ENCODE measurements around the gene CDY1B.
"Not testable (repeated sequence)": the region's sequence is repeated elsewhere in the genome, so short reads cannot be mapped to it uniquely, and the experiment has no call there.

Gene CDY1B, protein sequence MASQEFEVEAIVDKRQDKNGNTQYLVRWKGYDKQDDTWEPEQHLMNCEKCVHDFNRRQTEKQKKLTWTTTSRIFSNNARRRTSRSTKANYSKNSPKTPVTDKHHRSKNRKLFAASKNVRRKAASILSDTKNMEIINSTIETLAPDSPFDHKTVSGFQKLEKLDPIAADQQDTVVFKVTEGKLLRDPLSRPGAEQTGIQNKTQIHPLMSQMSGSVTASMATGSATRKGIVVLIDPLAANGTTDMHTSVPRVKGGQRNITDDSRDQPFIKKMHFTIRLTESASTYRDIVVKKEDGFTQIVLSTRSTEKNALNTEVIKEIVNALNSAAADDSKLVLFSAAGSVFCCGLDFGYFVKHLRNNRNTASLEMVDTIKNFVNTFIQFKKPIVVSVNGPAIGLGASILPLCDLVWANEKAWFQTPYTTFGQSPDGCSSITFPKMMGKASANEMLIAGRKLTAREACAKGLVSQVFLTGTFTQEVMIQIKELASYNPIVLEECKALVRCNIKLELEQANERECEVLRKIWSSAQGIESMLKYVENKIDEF

DNA sequence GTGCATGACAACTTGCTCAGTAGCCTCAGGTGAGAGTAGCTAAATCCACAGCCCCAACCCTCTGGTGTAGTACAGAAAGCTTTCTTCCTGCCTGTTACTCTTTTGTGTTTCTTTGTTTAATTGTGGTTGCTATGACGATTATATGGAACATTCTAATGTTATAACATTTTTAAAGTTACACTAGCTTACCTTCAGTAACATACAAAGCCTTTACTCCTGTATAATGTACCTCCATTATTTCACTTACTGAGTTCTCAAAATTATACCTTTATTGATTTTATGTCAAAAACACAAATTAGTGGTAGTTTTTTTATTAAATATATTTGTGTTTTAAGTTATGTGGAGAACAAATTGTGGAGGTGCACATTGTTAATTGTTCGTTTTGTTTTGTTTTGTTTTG, at the start of gene CDY1B:
Gene CDY1B, minus strand, starts transcription at position 101 of the 400 bp plus-strand sequence. CDS start 331 bp downstream, outside the sequence.
- DNase-seq, result not testable (repeated sequence)

DNA sequence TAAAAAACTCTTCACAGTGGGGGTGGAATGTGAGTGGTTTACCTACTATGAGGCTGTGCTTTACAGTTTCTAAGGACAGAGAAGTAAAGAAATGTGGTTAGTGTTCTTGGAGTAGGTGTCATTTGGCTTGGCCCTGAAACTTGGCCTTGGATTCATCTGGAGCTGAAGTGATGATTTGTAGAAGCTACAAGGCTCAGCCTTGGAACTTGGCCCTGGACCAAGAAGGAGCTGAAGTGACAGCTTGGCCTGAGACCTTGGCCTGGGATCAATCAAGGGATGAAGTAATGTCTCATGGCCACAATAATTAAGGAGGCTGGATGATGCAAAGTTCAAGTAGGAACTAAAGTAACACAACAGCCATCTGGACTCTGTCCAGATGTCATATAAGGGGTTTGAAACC, 1.7 kb upstream of the CDY1B start:
- not testable (repeated sequence) for DNase-seq

GRCh38 chrY:24043209-24043608, 4.6 kb downstream of the CDY1B start:
- not testable (repeated sequence) for DNase-seq

DNA sequence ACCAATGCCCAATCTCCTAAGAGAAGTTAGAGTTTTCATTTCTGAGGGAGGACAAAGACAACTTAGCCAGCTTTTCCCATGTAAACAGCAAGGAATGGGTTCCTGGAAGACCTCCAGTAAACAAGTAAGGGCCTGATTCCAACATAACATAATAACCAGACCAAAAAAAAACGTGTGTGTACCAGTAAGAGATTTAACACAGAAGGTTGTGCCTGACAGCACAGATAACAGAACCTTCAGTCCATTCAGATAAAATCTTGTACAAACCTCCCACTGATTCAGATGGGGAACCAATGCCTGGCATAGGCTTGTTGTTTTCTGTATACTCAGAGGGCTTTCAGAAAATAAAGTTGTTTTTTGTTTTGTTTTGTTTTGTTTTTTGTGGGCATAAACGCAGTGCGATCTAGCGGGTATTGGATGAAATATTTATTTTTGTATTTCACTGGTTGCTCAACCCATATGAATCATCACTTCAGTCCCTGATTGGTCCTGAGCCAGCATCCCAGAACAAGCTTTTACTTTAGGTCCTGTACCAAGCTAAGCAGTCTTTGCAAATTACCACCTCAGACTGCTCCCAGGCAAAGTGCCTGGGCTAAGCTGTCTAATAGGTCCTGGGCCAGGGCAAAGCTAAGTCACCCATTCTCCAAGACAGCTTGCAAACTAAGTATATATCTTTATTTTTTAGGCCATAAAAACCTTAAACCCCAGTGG, 8.7 kb downstream of the CDY1B start:
- not testable (repeated sequence) for DNase-seq

DNA sequence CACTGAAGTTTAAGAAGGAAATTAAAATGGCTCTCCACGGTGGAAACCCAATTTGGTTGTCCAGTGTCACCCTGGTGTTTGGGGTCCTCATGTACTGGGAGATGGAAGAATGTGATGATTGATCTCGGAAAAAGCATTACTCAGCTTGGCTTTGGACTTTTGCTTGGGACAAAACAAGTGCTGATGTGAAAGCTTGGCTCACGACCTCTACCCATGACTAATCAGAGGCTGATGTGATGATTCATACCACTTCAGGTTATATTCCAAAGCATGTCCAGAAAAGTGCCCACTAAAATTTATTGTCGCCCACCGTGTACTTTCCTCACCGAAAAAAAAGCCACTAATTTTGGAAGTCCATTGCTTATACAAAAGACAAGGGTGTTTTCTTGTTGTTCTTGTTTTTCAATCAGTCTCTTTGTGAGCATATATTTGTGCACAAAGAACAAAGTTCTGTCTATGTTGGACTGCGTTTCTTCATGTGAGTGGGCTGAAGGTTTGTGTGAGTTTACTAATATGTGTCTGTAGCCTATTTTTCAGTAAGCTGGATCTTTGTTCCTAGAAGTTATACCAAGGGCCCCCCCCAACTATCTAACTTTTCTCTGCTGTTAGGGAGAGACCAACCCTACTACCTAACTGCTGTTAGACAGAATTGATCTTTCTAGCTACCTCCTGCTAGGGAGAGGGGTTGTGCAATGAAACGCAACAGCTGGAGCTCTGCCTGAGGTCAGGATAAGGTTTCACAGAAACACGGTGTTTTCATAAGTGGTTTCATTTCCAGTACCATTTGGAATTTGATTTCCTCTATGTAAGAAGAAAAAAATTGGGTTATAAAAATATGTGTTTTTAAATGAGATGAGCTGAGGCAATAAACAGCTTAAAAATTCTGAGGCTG, 21.4 kb downstream of the CDY1B start:
- not testable (repeated sequence) for DNase-seq
